Measurements from ENCODE around the gene VPS37D. TPM values are rescaled to one million over a fixed set of nuclear protein-coding genes. Genes with fewer than 3 reads are reported as not detected.
"Not testable (repeated sequence)": the region's sequence is repeated elsewhere in the genome, so short reads cannot be mapped to it uniquely, and the experiment has no call there.

The VPS37D gene, protein sequence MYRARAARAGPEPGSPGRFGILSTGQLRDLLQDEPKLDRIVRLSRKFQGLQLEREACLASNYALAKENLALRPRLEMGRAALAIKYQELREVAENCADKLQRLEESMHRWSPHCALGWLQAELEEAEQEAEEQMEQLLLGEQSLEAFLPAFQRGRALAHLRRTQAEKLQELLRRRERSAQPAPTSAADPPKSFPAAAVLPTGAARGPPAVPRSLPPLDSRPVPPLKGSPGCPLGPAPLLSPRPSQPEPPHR
- total RNA-seq, result 0.15 and 0.27 TPM in 2 replicates

DNA sequence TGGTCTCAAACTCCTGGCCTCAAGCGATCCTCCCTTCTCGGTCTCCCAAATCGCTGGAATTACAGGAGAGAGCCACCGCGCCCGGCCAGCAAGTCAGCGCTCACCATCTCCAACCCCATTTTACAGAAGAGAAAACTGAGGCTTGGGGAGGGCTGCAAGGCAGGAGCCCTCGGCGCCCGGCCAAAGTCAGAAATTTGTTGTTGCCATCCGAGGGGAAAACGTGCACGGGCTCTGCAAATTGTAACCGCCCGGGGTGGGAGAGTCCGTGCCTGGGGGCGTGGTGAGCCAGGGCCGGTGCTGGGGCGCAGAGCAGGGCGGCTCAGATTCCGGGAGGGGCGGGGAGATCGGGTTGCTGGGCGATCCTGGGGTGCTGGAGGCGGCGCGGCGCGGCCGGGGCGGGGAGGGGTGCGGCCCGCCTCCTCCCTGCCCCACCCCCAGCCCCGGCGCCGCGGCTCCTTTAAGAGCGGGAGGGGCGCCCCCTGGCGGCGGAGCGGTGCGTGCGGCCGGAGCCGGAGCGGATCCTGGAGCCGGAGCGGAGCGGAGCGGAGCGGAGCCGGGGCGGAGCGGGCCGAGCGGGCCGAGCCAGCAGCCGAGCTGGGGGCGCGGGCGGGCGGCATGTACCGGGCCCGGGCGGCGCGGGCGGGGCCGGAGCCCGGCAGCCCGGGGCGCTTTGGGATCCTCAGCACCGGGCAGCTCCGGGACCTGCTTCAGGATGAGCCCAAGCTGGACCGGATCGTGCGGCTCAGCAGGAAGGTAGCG is at the start of gene VPS37D:
Gene VPS37D, plus strand, starts transcription at position 488 of the 759 bp plus-strand sequence. Its CDS starts 128 bp downstream, at position 616.
- intact Hi-C loops (cut with micrococcal nuclease), result loop anchor here (1.0 to 5.0 kb wide), 12 partner anchors 16 to 420 kb away; partner anchors contain the start of genes ABHD11, BAZ1B, BCL7B and BUD23

DNA sequence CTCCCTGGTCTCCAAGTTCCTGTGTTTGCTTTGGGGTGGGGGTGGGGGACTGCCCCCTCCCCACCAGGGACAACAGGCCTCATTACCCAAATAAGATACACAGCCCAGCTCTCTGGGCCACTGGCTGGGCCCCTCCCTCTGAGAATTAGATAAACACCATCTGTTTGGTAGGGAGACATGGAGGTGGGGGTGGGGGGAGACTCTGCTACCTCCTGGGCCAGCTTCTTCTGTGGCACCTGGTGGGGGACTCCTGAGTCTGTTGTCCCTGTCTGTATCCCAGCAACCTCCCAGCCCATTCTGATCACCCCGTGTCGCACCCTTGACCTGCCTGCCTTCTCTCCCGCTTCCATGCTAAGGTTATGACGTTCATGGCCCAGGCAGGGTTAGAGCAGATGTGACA is 49.1 kb upstream of the VPS37D start:
- intact Hi-C loops (cut with micrococcal nuclease), result no loop called here

DNA sequence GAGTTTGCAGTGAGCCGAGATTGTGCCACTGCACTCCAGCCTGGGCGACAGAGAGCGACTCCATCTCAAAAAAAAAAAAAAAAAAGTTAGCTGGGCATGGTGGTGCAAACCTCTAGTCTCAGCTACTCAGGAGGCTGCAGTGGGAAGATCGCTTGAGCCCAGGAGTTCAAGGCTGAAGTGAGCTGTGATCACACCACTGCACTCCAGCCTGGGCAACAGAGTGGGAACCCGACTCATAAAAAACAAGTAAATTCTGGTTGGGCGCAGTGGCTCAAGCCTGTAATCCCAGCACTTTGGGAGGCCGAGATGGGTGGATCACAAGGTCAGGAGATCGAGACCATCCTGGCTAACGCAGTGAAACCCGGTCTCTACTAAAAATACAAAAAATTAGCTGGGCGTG is 48.2 kb upstream of the VPS37D start:
- intact Hi-C loops (cut with micrococcal nuclease), result not testable (repeated sequence)

GRCh38 chr7:73621168-73622063 is 46.2 kb upstream of the VPS37D start:
- intact Hi-C loops (cut with micrococcal nuclease), result no loop called here

DNA sequence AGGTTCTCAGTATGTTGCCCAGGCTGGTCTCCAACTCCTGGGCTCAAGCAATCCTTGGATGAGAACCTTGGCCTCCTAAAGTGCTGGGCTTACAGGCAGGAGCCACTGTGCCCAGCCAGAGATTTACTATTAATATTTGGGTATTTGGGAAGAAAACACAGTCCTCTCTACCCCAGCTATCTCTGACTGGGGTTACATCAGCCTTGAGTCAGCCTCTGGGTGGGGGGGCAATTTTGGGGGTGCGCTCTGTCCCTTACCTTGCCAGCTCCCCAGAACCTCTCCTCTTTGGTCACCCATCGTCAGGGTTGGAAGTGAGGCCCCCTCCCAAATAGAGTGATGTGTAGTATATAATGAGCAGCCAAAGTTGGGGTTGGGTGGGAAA is 45.1 kb upstream of the VPS37D start:
- intact Hi-C loops (cut with micrococcal nuclease), result no loop called here

DNA sequence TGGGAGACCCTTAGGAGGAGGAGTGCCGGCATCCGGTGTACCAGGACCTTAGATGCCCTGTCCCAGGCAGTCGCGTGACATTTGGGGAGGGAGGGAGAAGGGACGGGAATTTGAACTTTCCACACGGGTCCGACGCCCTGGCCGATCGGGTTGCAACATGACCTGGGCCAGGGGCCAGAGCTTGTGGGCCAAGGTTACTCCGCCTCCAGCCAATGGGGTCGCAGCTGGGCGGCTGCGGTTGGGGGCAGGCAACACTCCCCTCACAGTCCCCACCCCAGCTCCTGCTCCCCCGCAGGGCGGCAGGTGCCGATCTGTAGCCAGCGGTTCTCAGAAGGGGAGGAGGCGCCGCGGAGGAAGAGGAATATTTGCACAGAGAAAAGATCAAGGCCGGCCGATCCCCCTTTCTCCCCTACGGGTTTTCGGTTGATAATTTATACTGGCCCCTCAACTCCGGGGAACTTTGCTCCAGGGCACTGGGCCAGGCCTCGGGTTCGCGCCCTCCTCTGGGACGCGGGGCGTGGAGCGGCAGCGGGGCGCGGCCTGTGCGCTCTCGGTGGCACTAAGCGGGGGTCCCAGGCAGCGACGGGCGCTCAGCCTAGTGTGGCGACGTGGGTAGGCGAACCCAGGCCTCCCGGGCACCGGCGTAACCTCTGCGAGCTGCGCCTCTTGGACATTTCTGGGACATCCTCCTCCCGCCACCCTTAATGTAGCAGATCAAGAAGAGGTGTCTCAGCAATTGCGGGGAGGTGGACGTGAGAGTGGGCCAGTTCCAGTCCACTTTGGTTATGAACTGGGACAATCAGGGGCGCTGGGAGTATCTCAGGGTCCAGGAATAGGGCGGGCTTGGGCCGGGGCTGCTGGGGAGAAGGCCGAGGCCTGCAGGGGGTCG is 44.5 kb upstream of the VPS37D start:
- intact Hi-C loops (cut with micrococcal nuclease), result no loop called here

DNA sequence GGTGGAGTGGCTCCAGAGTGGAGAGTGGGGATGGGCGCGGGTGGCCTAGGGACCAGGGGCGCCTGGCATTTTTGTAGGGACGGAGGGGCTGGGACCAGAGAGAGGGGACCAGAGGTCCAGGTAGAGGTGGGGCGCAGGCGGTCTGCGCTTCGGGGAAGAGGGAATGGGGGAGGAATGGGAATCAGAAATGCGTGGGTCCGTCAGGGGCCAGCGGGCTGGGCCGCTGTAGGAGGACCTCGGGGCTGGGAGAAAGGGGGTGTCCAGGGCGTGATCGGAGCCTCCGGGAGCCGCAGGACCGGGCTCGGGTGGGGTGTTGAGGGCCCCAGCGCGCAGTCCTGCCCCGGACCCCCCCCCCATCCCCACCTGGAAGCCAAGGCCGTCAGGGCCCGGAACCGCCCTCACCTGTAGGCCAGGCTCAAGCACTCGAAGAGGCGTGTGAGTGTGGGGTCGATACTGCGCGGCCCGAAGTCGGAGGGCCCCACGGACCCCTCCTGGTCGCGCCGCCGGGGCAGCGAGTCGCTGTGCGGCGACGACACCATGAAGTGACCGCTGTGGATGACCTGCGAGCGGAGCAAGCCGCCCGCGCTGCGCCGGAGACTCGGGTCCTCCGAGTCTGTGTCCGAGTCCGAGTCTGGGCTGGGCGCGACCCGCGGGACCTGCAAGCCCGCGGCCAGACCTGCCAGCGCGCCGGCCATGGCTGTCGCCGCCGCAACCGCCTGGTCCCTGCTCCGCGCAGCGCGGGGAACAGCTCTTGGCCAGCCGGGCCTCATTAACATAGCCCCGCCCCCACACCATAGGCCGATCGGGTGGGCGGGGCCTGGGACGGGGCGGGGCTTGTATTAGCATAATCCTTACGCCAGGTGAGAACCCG is 43.6 kb upstream of the VPS37D start, which contains the start of gene MLXIPL:
Gene MLXIPL, minus strand, starts transcription at position 725 of the 871 bp plus-strand sequence. Its CDS starts 30 bp downstream, at position 695.
- intact Hi-C loops (cut with micrococcal nuclease), result loop anchor here (1.0 kb wide), 6 partner anchors 17 to 114 kb away; partner anchors contain the start of genes ABHD11, STX1A, TBL2 and VPS37D

DNA sequence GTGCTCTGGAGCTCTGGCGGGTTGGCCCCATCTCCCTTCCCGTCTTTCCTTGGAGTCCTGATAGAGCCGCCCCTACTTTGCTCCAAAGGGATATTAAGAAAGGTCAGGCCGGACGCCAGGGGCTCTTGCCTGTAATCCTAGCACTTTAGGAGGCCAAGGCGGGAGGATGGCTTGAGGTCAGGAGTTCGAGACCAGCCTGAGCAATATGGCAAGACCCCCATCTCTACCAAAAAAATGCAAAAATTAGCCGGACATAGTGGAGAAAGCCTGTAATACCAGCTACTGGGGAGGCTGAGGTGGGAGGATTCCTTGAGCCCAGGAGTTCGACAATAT is 43.0 kb upstream of the VPS37D start:
- intact Hi-C loops (cut with micrococcal nuclease), result loop anchor here (1.0 kb wide), 6 partner anchors 17 to 114 kb away; partner anchors contain the start of genes ABHD11, STX1A, TBL2 and VPS37D

DNA sequence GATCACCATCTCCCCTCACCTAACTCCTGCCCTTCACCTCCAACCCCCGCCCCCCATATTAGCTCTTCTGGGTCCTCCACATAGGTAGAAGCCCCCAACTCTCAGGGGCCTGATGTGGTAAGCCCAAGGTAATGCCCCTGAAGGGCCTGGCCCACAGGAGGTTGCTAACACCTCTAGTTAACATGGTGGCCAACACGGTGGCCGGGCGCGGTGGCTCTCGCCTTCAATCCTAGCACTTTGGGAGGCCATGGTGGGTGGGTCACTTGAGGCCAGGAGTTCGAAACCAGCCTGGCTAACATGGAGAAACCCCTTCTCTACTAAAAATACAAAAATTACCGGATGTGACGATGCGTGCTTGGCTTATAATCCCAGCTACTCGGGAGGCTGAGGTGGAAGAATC is 42.4 kb upstream of the VPS37D start:
- intact Hi-C loops (cut with micrococcal nuclease), result no loop called here

DNA sequence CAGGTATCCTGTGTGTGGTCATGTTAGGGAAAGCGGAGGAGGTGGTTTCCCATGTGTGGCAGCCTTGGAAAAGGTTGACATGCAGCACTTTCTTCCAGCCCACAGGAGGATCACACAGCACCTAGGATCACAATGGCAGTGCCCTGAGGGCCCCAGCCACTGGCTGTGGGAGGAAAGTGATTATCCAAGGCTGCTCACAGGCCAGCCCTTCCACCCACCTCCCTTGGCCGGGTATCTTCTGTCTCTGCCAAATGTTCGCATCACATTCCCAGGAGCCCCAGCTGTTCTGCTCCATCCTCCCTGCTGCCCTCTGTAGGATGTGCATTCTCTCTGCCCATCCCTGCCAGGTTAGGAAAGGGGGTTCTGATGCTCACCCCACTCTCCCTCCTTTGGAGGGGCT is 40.8 kb upstream of the VPS37D start:
- intact Hi-C loops (cut with micrococcal nuclease), result no loop called here

DNA sequence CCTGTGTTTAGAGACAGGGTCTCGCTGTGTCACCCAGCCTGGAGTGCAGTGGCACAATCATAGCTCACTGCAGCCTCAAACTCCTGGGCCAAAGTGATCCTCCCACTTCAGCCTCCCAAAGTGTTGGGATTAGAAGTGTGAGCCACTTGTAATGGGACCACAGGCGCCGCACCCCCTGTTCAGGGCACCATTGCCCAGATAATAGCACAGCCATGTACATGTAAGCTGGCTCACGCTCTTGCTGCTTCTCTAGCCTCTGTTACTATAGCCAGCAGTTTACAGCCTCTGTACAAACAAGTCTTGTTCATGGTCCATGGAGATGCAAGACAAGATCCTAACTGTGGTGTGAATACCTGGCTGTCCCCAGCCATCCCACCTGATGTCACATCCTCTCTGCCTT is 39.1 kb upstream of the VPS37D start:
- intact Hi-C loops (cut with micrococcal nuclease), result no loop called here

GRCh38 chr7:73631558-73631957 is 36.1 kb upstream of the VPS37D start:
- intact Hi-C loops (cut with micrococcal nuclease), result no loop called here

DNA sequence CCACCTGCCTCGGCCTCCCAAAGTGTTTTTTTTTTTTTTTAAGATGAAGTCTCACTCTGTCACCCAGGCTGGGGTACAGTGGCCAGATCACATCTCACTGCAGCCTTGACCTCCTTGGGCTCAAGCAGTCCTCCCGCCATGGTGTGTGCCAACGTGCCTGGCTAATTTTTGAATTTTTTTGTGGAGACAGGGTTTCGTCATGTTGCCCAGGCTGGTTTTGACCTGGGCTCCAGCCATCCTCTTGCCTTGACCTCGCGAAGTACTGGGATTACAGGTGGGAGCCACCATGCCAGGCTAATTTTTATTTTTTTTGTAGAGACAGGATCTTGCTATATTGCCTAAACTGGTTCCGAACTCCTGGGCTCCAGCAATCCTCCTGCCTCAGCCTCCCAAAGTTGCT is 34.3 kb upstream of the VPS37D start:
- intact Hi-C loops (cut with micrococcal nuclease), result no loop called here

DNA sequence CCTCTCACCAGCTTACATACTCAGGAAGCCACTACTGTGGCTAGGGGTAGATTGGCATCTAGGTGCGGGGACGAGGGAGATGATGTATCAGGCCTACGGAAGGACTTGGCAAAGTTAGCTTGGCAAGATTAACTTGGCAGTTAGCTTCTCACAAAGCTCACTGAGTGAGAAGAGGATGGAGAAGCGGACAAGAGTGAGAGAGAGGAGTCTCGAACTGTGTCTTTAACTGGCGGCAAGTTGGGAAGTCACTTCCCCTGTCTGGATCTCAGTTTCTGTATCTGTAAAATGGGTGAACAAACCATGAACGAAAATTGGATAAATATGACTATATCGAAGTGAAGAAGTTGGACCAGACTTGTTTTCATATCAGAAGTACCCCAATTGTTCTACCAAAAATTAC is 33.8 kb upstream of the VPS37D start:
- intact Hi-C loops (cut with micrococcal nuclease), result no loop called here

GRCh38 chr7:73635428-73636200 is 32.0 kb upstream of the VPS37D start:
- intact Hi-C loops (cut with micrococcal nuclease), result no loop called here

GRCh38 chr7:73638911-73639310 is 28.7 kb upstream of the VPS37D start:
- intact Hi-C loops (cut with micrococcal nuclease), result no loop called here

GRCh38 chr7:73642834-73643233 is 24.8 kb upstream of the VPS37D start:
- intact Hi-C loops (cut with micrococcal nuclease), result no loop called here

- intact Hi-C loops (cut with micrococcal nuclease), result no loop called here
These were observed 22.8 kb upstream of the VPS37D start for GRCh38 chr7:73644688-73645286.
